NCI-H187 (cell line): ENCODE data around the gene SPINT3.

Source experiments
- DNase-seq, 2 experiments: peaks; one replicate each; lab custom pipeline; 2025; lab: John Stamatoyannopoulos, UW

SPINT3 gene

DNA sequence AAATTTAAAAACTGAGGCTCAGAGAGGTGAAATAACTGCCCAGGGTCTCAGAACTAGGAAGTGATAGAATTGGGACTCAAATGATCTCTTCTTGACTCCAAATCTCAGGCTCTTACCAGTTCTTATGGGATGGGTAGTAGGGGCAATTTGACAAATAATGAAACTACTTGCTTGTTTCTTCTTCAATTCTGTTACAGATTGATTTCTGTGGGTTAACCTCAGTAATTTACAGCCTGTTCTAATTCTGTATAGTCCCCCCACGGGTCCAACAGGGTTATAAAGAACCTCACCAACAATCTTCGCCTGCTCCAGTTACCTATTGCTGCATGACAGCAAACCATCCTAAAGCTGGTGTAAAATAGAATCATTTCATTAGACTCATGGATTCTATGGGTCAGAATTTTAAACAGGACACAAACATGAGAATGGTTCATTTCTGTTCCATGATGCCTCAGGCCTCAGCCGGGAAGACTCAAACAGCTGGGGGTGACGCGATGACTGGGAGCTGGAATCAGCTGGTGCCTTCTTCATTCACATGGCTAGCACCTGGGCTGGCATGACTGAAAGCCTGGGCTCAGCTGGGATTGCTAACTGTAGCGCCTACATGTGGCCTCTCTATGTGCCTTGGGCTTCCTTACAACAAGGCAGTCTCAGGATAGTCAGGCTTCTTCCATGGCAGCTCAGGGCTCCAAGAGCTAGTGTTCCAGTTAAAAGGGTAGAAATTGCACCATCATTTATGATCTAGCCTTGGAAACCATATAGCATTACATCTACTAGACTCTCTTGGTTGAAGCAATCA lies 52.5 kb downstream of the SPINT3 start:
- no peak for DNase-seq
